HL-60 (cell line): ENCODE results near the gene EPHA1.

Source experiments
- CTCF ChIP-seq: IDR thresholded peaks from one replicate; pipeline ENCODE4 v1.5.1; 2011; ENCODE audit warnings: low read length, control low read depth, inconsistent platforms; ENCODE audit not compliant: insufficient read depth
- POLR2AphosphoS5 ChIP-seq: IDR thresholded peaks from 2 replicates; pipeline ENCODE4 v1.6.1; 2012; ENCODE audit warnings: low read depth
- REST ChIP-seq: IDR thresholded peaks from 2 replicates; pipeline ENCODE4 v1.6.1; 2012; ENCODE audit warnings: low read depth; ENCODE audit not compliant: insufficient replicate concordance

- TF ChIP-seq CTCF = no peak
- no peak for TF ChIP-seq POLR2AphosphoS5
- no peak for TF ChIP-seq REST
These were observed 27.1 kb downstream of the EPHA1 start for GRCh38 chr7:143381427-143382125.
